Raji (cell line): ENCODE results near the gene SEMA3B.

Source experiments
- POLR2A ChIP-seq: IDR thresholded peaks from 2 replicates; pipeline ENCODE4 v1.6.1; 2011; ENCODE audit warnings: low read depth, low read length, control low read depth; ENCODE audit not compliant: insufficient read depth

SEMA3B gene

DNA sequence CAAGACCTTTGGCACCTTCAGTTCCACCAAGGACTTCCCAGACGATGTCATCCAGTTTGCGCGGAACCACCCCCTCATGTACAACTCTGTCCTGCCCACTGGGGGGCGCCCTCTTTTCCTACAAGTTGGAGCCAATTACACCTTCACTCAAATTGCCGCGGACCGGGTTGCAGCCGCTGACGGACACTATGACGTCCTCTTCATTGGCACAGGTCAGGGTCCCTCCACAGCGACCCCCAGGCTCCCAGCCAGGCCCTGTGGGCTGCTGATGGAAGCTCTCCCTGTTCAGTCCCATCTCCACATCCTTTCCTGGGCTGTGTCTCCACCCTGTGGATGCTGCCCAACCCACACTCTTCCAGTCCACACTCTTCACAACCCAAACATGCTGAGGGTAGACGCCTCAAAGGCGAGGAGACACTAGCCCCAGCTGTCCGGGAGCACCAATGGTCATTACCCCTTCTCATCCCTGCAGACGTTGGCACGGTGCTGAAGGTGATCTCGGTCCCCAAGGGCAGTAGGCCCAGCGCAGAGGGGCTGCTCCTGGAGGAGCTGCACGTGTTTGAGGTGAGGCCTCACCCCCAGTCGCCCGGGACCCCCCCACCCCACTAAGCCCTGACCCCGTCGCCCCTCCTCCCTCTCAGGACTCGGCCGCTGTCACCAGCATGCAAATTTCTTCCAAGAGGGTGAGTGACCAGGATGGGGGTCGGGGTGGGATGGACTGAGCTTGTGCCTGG lies 5.6 kb downstream of the SEMA3B start:
- TF ChIP-seq POLR2A: no peak

DNA sequence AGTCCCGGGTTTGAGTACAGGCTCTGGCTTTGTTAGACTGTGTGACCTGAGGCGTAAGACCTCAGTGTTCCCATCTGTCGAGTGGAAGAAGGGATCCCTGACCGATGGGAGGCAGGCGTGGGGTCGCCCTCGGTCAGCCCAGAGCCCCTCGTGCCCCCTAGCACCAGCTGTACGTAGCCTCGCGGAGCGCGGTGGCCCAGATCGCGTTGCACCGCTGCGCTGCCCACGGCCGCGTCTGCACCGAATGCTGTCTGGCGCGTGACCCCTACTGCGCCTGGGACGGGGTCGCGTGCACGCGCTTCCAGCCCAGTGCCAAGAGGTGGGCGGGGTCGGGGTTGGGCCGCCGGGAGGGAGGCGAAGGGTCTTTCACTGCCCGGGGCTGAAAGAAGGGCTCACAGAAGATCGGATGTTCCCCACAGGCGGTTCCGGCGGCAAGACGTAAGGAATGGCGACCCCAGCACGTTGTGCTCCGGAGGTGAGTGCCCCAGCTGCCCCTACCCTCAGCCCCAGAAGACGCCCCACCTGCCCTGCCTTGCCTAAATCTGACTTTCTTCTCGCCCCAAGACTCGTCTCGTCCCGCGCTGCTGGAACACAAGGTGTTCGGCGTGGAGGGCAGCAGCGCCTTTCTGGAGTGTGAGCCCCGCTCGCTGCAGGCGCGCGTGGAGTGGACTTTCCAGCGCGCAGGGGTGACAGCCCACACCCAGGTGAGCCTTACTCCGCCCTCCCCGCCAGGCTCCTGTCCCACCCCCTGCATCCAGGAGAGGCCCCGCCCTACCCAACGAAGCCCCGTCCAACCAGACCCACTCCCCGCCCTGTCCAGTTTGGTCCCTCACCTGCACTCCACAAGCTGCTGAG lies 6.4 kb downstream of the SEMA3B start:
- no peak for TF ChIP-seq POLR2A

DNA sequence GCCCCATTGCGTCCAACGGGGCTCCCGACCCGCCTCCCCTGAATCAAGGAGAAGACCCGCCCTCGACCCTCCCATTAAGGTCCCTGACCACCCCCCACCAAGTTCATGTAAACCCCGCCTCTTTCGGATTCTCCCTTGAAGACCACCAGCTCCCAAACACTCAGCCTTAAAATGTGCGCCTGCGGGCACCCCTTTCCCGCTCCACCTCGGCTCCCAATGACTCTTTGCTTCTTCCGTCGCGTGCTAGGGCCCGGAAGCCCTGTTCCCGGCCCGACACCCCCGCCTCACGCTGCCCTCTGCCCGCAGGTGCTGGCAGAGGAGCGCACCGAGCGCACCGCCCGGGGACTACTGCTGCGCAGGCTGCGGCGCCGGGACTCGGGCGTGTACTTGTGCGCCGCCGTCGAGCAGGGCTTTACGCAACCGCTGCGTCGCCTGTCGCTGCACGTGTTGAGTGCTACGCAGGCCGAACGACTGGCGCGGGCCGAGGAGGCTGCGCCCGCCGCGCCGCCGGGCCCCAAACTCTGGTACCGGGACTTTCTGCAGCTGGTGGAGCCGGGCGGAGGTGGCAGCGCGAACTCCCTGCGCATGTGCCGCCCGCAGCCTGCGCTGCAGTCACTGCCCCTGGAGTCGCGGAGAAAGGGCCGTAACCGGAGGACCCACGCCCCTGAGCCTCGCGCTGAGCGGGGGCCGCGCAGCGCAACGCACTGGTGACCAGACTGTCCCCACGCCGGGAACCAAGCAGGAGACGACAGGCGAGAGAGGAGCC lies 7.2 kb downstream of the SEMA3B start:
- no peak for TF ChIP-seq POLR2A

DNA sequence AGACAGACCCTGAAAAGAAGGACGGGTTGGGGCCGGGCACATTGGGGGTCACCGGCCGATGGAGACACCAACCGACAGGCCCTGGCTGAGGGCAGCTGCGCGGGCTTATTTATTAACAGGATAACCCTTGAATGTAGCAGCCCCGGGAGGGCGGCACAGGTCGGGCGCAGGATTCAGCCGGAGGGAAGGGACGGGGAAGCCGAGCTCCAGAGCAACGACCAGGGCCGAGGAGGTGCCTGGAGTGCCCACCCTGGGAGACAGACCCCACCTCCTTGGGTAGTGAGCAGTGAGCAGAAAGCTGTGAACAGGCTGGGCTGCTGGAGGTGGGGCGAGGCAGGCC lies 7.8 kb downstream of the SEMA3B start:
- TF ChIP-seq POLR2A: no peak

DNA sequence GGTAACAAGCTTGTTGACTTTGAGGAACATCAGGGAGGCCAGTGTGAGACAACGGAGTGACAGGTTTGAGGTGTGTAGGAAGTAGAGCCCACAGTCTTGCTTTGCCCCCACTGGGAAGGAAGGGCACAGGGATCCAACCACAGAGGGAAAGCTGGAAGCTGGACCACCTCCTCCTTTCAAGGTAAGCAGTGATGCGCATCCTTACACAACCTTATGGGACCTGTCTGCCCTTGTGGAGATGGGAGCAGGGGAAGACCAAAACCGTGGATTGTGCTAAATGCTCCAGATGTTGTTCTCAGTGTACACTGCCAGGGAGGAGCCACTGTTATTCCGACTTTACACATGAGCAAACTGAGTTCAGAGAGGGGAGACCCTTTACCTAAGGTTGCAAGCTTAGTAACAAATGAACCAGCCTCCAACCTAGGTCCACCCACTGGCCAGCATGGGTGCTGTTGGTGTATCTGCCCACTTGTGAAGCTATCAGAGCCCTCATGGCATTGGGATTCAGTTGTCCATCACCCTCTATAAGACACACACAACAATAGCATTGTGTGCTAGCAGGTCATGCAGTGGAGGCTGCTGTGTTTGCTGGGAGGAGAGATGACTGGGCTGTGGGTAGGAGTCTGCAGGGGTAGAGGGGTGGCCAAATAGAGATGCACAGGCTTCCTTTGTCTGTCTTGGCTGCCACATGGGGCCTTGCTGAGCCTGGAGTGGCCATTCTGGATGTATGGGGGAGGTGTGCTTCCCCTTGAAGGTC lies 9.4 kb downstream of the SEMA3B start:
- no peak for TF ChIP-seq POLR2A

DNA sequence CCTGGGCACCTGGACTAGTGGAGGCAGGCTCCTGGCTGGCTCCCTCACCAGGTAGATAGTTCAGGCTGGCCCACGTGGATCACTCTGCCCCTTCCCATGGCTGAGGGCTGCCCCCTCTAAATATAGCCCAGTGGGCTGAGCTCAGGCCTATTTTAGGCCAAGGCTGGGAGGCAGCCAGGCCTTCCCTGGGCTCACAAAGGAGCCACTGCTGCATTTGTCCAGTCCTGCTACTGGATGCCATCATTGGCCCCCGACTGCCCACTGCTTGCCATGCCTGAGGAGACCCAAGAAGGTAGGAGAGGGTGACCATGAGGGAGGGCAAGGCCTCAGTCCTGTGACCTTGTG lies 9.9 kb downstream of the SEMA3B start, which contains the start of gene LSMEM2:
Gene LSMEM2, plus strand, starts transcription at position 208 of the 345 bp plus-strand sequence. Its CDS starts 27 bp downstream, at position 235.
- TF ChIP-seq POLR2A: no peak

DNA sequence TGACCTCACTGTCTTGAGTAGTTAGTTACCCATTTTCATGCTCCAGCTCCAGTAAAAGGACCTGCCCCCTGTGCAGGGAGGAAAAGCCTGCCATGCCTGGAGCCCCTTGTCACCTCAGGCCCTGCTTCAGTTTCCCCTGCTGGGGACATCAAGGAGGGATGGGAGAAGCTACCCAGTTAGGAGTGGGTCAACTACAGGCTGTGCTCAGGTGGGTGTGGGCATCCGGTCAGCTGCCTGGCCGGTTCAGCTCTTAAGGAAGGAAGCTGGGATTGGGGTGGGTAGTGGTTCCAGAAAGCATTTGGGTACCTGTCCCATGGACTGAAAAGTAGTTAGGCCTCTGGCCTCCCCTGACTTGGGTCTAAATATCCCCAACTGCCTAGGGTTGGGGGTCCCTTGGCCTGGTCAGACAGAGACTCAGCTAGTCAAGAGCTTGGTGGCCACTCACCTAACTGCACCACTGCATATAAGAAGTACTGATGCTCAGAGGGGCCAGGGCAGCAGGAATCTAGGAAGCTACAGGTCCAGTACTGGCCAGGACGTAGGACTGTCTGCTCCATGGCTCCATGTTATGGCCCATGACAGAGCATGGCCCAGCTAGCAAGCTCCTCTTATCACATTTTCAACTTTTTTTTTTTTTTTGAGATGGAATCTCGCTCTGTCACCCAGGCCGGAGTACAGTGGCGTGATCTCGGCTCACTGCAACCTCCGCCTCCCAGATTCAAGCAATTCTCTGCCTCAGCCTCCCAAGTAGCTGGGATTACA lies 10.5 kb downstream of the SEMA3B start:
- no peak for TF ChIP-seq POLR2A

DNA sequence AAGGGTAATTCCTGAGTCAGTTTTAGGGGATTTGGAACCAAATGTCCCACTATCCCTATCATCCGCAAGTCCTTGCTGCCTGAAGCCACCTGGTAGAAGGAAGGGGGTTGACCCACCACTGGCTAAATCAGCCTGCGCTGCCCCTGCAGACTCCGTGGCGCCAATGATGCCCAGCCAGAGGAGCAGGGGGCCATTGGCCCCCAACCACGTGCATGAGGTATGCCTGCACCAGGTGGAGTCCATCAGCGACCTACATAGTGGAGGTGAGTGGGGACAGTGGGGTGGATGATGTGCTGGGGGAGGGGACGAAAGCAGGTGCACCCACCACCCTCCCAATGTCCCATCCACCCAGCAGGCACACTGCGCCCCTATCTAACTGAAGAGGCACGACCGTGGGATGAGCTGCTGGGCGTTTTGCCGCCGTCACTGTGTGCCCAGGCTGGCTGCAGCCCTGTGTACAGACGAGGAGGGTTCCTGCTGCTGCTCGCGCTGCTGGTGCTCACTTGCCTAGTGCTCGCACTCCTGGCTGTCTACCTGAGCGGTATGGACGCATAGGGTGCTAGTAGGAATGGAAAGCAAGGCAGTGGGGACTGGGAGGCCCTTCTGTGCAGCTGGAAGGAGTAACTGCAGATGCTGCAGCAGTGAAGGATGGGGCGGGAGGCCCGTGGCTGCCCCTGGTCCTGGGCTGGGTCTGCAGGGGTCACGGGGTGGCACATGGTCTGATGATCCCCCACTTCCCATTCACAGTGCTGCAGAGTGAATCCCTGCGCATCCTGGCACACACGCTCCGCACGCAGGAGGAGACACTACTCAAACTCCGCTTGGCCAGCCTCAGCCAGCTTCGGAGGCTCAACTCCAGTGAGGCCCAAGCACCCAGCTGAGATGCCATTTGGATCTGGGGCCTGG lies 17.6 kb downstream of the SEMA3B start:
- no peak for TF ChIP-seq POLR2A

DNA sequence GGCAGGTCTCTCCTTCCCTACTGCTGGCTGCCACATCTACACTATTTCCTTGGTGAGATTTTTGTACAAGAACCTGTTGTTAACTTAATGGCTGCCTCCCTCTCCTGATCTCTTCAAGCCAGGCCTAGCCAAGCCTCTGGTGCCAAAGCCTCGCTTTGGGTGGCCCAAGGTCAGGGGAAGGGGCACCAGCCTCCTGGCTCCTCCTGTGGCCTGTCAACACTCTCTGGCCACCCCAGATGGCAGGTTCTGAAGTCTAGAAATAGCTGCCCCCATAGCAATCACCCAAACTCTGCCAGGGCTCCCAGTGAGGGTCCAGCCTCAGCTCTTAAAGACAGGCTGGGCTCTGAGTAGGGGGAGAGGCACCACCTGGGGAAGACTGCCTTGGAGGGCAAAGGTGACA lies 18.3 kb downstream of the SEMA3B start:
- TF ChIP-seq POLR2A: no peak

DNA sequence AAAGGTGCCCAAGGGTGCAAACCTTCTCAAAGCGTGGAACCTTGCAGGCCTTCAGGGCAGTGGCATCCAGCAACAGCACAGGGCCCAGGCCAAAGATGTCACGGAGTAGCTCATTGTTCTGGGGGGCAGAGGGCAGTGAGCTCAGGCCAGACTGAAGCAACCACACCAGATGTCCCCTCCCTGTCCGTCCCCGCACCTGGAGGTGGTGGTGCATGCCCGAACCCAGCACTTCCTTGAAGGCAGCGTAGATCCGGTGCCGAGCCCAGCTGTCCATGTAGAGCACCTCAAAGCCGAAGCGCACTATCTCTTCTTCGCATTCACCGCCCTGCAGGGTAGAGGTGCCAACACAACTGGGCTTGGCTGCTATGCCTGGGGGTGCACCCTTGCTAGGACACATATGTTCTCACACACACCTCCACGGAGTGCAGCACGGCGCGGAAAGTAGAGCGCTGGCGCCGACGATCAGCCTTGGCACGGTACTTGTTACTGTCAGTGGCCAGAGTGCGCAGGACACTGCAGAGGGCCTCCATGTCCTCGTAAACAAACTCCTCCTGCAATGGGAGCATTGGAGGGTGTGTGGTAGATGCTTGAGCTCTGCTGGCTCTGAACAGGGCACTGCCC lies 19.6 kb downstream of the SEMA3B start:
- no peak for TF ChIP-seq POLR2A

DNA sequence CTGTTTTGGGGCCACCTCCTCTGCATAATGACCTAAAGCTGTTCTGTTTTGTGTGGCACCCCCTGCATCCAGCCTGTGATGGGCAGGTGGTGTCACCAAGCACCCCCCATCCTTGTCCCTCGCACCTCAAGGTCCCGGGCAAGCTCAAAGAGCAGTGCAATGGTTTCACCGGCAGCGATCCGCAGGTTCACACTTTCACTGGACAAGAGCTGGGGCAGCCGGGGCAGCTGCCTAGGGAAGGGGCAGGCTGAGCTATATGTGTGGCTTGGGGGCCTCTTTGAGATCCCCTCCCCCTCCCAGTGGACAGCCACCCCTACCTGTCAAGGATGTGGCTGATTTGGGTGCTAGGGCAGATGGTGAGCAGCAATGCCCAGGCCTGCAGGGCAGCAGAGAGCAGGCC lies 20.2 kb downstream of the SEMA3B start:
- TF ChIP-seq POLR2A: no peak

DNA sequence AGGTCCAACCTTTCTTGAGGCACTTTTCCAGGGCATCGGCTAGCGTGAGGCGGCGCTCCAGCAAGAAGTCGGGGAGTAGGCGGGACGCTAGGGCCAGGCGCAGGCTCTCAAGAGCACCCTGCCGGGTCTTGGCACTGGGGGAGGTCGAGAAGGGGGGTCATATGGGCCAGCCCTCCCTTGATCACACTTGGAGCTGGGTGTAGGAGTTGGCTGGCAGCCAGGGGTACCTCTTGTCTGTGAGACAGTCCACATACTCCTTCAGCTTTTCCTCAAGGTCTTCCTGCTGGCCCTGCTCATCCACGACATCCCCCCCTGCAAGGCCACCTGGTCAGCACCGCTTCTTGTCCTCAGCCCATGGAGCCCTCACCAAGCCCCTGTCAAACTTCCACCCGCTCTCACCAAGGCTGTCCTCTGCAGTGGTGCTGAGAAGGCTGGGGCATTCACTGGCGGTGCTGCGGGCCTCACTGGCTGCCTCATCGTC lies 21.3 kb downstream of the SEMA3B start:
- TF ChIP-seq POLR2A: no peak
